AG08396 (cell line): ENCODE data around the gene NOL3.

Experiments used
- DNase-seq: peaks from one replicate; pipeline ENCODE4 v3.0.0; 2012; ENCODE audit warnings: low spot score, mixed read lengths

Gene NOL3

GRCh38 chr16:67206838-67207248 lies 36.5 kb downstream of the NOL3 start:
- no peak for DNase-seq

- DNase-seq, result peak; percentile 81
Measured at GRCh38 chr16:67207249-67208091, 37.1 kb downstream of the NOL3 start.

GRCh38 chr16:67208154-67208896 lies 38.0 kb downstream of the NOL3 start:
- no peak for DNase-seq

GRCh38 chr16:67209565-67209964 lies 39.2 kb downstream of the NOL3 start:
- DNase-seq, result no peak

- no peak for DNase-seq
Measured at GRCh38 chr16:67210069-67210937, 40.0 kb downstream of the NOL3 start.

- DNase-seq, result no peak
Measured at GRCh38 chr16:67211674-67212073, 41.3 kb downstream of the NOL3 start.

GRCh38 chr16:67212766-67213165 lies 42.4 kb downstream of the NOL3 start:
- DNase-seq, result no peak

- no peak for DNase-seq
Measured at GRCh38 chr16:67213197-67214019, 43.1 kb downstream of the NOL3 start.

- DNase-seq, result no peak
Measured at GRCh38 chr16:67215706-67216105, 45.4 kb downstream of the NOL3 start.

- no peak for DNase-seq
Measured at GRCh38 chr16:67216612-67217490, 46.5 kb downstream of the NOL3 start.

GRCh38 chr16:67223992-67224391 lies 53.7 kb downstream of the NOL3 start:
- DNase-seq, result no peak
